ENCODE measurements around the gene WASF2. TPM values are rescaled to one million over a fixed set of nuclear protein-coding genes. Genes with fewer than 3 reads are reported as not detected.

WASF2 gene
- total and polyA plus RNA-seq, 2 donors (not counting 1 experiment from before 2014, with no cell fraction given), result 26.3 to 66.9 TPM

DNA sequence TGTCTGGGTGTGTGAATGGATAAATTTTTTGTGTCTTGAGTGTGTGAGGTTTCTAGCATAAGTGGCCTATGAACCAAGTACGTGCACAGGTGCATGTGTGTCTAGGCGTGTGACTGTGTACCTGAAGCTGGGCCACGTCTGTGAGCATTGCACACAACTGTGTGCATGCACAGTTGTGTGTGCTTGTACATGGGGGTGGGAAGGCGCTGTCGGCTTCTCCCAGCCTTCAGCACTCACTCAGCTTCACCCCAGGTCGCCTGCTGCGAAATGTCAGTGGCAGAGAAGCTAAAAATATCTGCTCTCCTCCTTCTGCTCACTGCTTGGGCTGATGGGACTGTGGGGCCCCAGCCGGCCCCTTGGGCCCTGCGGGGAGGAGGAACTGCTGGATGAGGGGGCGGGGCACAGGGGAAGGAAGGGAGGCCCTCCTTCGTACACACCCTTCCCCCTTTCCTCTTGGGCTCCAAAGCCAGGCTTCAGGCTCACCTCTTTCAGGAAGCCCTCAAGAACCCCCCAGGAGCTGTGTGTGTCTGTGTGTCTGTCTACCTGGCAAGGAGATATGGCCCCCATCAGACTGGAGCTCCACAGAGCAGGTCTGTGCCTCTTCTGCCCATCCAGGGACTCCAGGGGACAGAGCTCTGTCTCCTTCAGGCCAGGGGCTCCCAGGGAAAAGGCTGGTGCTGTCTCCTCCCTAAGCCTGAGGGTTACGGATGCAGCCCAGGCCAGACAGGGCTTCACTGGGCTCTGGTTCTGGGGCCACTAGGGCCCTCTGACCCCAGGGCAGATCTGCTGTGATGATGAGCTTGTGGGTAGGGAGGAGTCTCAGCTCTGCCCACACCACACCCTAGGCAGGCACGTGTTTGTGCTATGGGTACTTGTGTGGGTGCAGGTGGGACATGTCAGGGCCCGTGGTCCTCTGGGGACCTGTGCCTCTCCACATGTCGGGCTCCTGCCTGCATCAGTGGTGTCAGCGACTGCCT lies 35.6 kb upstream of the WASF2 start:
- Histone ChIP-seq H3K4me2 (ENCODE audit: extremely low read depth, insufficient read depth, low read length) (peak overlapping the region; percentile 66), H3K4me3 (replicated peaks in 1 of 4; ENCODE audit: control extremely low read depth in 1 of 4, insufficient read depth in 1 of 4, low read depth in 3 of 4, low read length in 4 of 4) (peak overlapping the region in 2 of 4 experiments; percentile 36 to 53), H3K27me3 (ENCODE audit: control insufficient read depth, insufficient read depth, low read length) (no peaks in the 10 kb centered on the region), H3K27ac (ENCODE audit: insufficient read depth, low read length) (peak overlapping the region; percentile 52), H3K9ac (ENCODE audit: insufficient read depth, low read length) (peak overlapping the region; percentile 59), H3K9me3 (ENCODE audit: control insufficient read depth, insufficient read depth, low read depth, low read length) (no peaks in the 10 kb centered on the region), H4K20me1 (ENCODE audit: control insufficient read depth, extremely low read depth, insufficient read depth, low read length) (no peaks in the 10 kb centered on the region), H3K79me2 (ENCODE audit: control insufficient read depth, insufficient read depth, low read length) (no peaks in the 10 kb centered on the region), H2AFZ (ENCODE audit: low read length) (no peak overlapping the region), H3K4me1 (ENCODE audit: control insufficient read depth, extremely low read depth, insufficient read depth, low read length) (peaks cover 77% of the 10 kb centered on the region), H3K36me3 (ENCODE audit: control insufficient read depth, insufficient read depth, low read length) (peaks cover 1% of the 10 kb centered on the region)
- TF ChIP-seq CTCF (conservative IDR thresholded peaks at IDR 0.05 in 1 of 2, IDR thresholded peaks at IDR 0.05 in 1 of 2; ENCODE audit: low read depth in 1 of 2, low read length in 2 of 2), result no peak
- no peak for TF ChIP-seq EZH2 (IDR thresholded peaks at IDR 0.05; ENCODE audit: low read length, missing control alignments)
- DNase-seq (ENCODE audit: low read depth in 2 of 2), result peak in 1 of 2 donors; percentile 82

DNA sequence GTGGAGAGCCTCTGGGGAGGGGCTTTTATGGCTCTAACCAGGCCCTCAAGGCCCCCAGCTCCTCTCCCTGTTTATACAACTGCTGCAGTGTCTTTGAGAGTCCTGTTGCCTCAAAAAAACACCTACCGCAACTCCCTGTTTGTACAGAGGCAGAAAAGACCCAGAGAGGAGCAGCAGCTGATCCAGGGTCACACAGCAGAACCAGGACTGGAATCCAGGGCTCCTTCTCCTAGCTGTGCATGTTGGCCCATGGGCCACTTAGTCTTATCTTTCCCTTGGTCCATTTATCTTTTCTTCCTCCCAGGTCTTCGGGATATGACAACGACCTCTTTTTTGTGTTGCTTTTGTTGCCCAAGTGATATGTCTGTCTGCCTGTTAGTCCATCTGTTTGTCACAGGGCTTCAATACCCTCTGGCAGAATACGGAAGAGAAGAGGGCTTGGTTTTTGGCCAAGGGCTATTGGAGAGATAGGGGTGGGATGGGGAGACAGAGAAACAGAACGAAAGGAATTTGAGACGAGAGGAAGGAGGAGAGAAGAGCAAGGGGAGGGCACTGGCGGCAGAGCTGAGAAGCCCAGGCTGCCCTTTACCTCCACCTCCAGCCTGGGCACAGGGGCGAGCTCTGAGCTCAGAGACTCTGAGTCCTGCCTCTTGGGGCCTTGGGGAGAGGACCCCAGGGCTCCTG lies 33.5 kb upstream of the WASF2 start:
- H4K20me1 ChIP-seq (ENCODE audit: control insufficient read depth, extremely low read depth, insufficient read depth, low read length), result no peaks in the 10 kb centered on the region
- H2AFZ ChIP-seq (ENCODE audit: low read length), result no peak overlapping the region
- H3K4me3 ChIP-seq (replicated peaks in 1 of 4; ENCODE audit: control extremely low read depth in 1 of 4, insufficient read depth in 1 of 4, low read depth in 3 of 4, low read length in 4 of 4), result no peak overlapping the region
- no peak for DNase-seq (ENCODE audit: low read depth in 2 of 2)
- peaks cover 66% of the 10 kb centered on the region for H3K4me1 ChIP-seq (ENCODE audit: control insufficient read depth, extremely low read depth, insufficient read depth, low read length)
- H3K27ac ChIP-seq (ENCODE audit: insufficient read depth, low read length), result no peak overlapping the region
- no peaks in the 10 kb centered on the region for H3K9me3 ChIP-seq (ENCODE audit: control insufficient read depth, insufficient read depth, low read depth, low read length)
- no peaks in the 10 kb centered on the region for H3K27me3 ChIP-seq (ENCODE audit: control insufficient read depth, insufficient read depth, low read length)
- H3K79me2 ChIP-seq (ENCODE audit: control insufficient read depth, insufficient read depth, low read length), result no peaks in the 10 kb centered on the region
- no peaks in the 10 kb centered on the region for H3K36me3 ChIP-seq (ENCODE audit: control insufficient read depth, insufficient read depth, low read length)
- no peak overlapping the region for H3K9ac ChIP-seq (ENCODE audit: insufficient read depth, low read length)
- H3K4me2 ChIP-seq (ENCODE audit: extremely low read depth, insufficient read depth, low read length), result peak overlapping the region; percentile 16
- no peak for TF ChIP-seq EZH2 (IDR thresholded peaks at IDR 0.05; ENCODE audit: low read length, missing control alignments)
- TF ChIP-seq CTCF (conservative IDR thresholded peaks at IDR 0.05 in 1 of 2, IDR thresholded peaks at IDR 0.05 in 1 of 2; ENCODE audit: low read depth in 1 of 2, low read length in 2 of 2), result no peak
